GM18499 (cell line): ENCODE data around the gene PAM16.
"Not testable (repeated sequence)": the region's sequence is repeated elsewhere in the genome, so short reads cannot be mapped to it uniquely, and the experiment has no call there.

Experiments
- ATAC-seq: cut with Tn5 transposase; IDR thresholded peaks from one replicate; pipeline ENCODE4 v1.9.1; 2021; ENCODE audit warnings: moderate number of reproducible peaks; ENCODE audit not compliant: insufficient read depth, unreplicated experiment

PAM16 gene

GRCh38 chr16:4354512-4355409 lies 3.6 kb upstream of the PAM16 start:
- ATAC-seq = no peak

GRCh38 chr16:4353675-4354074 lies 2.6 kb upstream of the PAM16 start:
- no peak for ATAC-seq

GRCh38 chr16:4352843-4353242 lies 1.7 kb upstream of the PAM16 start:
- no peak for ATAC-seq

GRCh38 chr16:4351880-4352279 lies 759 bp upstream of the PAM16 start:
- ATAC-seq = no peak

GRCh38 chr16:4350365-4350786 lies 745 bp downstream of the PAM16 start:
- no peak for ATAC-seq

- no peak for ATAC-seq
These were observed 1.8 kb downstream of the PAM16 start for GRCh38 chr16:4349332-4349731.

GRCh38 chr16:4347765-4348509 lies 3.2 kb downstream of the PAM16 start:
- no peak for ATAC-seq

- no peak for ATAC-seq
These were observed 4.1 kb downstream of the PAM16 start for GRCh38 chr16:4347010-4347409.

GRCh38 chr16:4345836-4346781 lies 5.0 kb downstream of the PAM16 start:
- no peak for ATAC-seq

GRCh38 chr16:4344983-4345835 lies 5.9 kb downstream of the PAM16 start:
- no peak for ATAC-seq

- not testable (repeated sequence) for ATAC-seq
These were observed 6.7 kb downstream of the PAM16 start for GRCh38 chr16:4344300-4344982.

- no peak for ATAC-seq
These were observed 8.0 kb downstream of the PAM16 start for GRCh38 chr16:4342866-4343744.

- no peak for ATAC-seq
These were observed 9.9 kb downstream of the PAM16 start for GRCh38 chr16:4341250-4341649.

- ATAC-seq = no peak
These were observed 10.7 kb downstream of the PAM16 start for GRCh38 chr16:4340443-4340842.

GRCh38 chr16:4339909-4340308 lies 11.2 kb downstream of the PAM16 start:
- no peak for ATAC-seq

GRCh38 chr16:4339455-4339854 lies 11.7 kb downstream of the PAM16 start:
- ATAC-seq = no peak

- ATAC-seq = no peak
These were observed 12.3 kb downstream of the PAM16 start for GRCh38 chr16:4338712-4339299.
